Mesodermal cell (in vitro differentiated cells): ENCODE results near the gene NR2C2AP.

ENCODE experiments used
- H3K27ac ChIP-seq: 2 replicates; pipeline ENCODE4 v1.7.0; 2013; ENCODE audit warnings: mild to moderate bottlenecking, low read depth, low read length, moderate library complexity; ENCODE audit not compliant: severe bottlenecking
- H3K36me3 ChIP-seq: 2 replicates; pipeline ENCODE4 v1.7.1; 2013; ENCODE audit warnings: mild to moderate bottlenecking, low read length, moderate library complexity; ENCODE audit not compliant: control insufficient read depth, insufficient read depth
- H3K4me1 ChIP-seq: one replicate; pipeline ENCODE4 v1.7.1; 2013; ENCODE audit warnings: mild to moderate bottlenecking, low read length; ENCODE audit not compliant: insufficient read depth, control insufficient read depth, poor library complexity, severe bottlenecking
- H3K4me3 ChIP-seq: 2 replicates; pipeline ENCODE4 v1.7.0; 2013; ENCODE audit warnings: low read length, control low read depth, mild to moderate bottlenecking; ENCODE audit not compliant: insufficient read depth, poor library complexity, severe bottlenecking; ENCODE audit errors: extremely low read depth
- H3K9me3 ChIP-seq: 2 replicates; pipeline ENCODE4 v1.7.1; 2013; ENCODE audit warnings: mild to moderate bottlenecking, low read length, moderate library complexity; ENCODE audit not compliant: control insufficient read depth
- WGBS, 2 experiments: methylation state at CpG; one replicate each; pipeline ENCODE4 v1.1.5; 2013; ENCODE audit warnings: missing lambda C conversion rate in 2 of 2; ENCODE audit not compliant: insufficient coverage in 2 of 2; 5-methylcytosine and 5-hydroxymethylcytosine counted together

NR2C2AP gene

GRCh38 chr19:19214892-19215291 is 11.7 kb upstream of the NR2C2AP start:
- 0 to 20% methylated on average over 1 to 6 of the region's 8 CpGs for WGBS, 2 experiments
- Histone ChIP-seq H3K4me3 (no peak overlapping the region), H3K9me3 (no peaks in the 10 kb centered on the region), H3K4me1 (no peaks in the 10 kb centered on the region), H3K27ac (no peak overlapping the region), H3K36me3 (no peaks in the 10 kb centered on the region)

GRCh38 chr19:19214159-19214490 is 10.9 kb upstream of the NR2C2AP start:
- WGBS, 2 experiments, result 3 to 20% methylated on average over 3 to 5 of the region's 5 CpGs
- H3K27ac ChIP-seq, result no peak overlapping the region
- no peak overlapping the region for H3K4me3 ChIP-seq
- no peaks in the 10 kb centered on the region for H3K36me3 ChIP-seq
- H3K4me1 ChIP-seq, result no peaks in the 10 kb centered on the region
- no peaks in the 10 kb centered on the region for H3K9me3 ChIP-seq

GRCh38 chr19:19213426-19214158 is 10.4 kb upstream of the NR2C2AP start:
- no peak overlapping the region for H3K27ac ChIP-seq
- H3K4me1 ChIP-seq, result no peaks in the 10 kb centered on the region
- no peaks in the 10 kb centered on the region for H3K9me3 ChIP-seq
- H3K4me3 ChIP-seq, result no peak overlapping the region
- no peaks in the 10 kb centered on the region for H3K36me3 ChIP-seq
- WGBS, 2 experiments, result 52% methylated on average over 7 to 8 of the region's 21 CpGs

- WGBS, 2 experiments, result 16% methylated on average over 6 of the region's 7 CpGs; no CpG with 5 or more reads in 1 of the 2 experiments
- Histone ChIP-seq H3K27ac (no peak overlapping the region), H3K9me3 (no peaks in the 10 kb centered on the region), H3K4me3 (no peak overlapping the region), H3K36me3 (no peaks in the 10 kb centered on the region), H3K4me1 (no peaks in the 10 kb centered on the region)
Measured at GRCh38 chr19:19212916-19213315, 9.7 kb upstream of the NR2C2AP start.

GRCh38 chr19:19211499-19212420 is 8.5 kb upstream of the NR2C2AP start, which contains the start of gene NCAN:
NCAN (plus strand) TSS chr19:19211958; CDS start chr19:19216954, 4,996 bp downstream.
- 8 to 10% methylated on average over 39 to 45 of the region's 54 CpGs for WGBS, 2 experiments

GRCh38 chr19:19209372-19209771 is 6.2 kb upstream of the NR2C2AP start:
- H3K27ac ChIP-seq, result no peak overlapping the region
- H3K36me3 ChIP-seq, result no peaks in the 10 kb centered on the region
- 48 to 54% methylated on average over 8 to 9 of the region's 9 CpGs for WGBS, 2 experiments
- no peaks in the 10 kb centered on the region for H3K4me1 ChIP-seq
- no peak overlapping the region for H3K4me3 ChIP-seq
- H3K9me3 ChIP-seq, result no peaks in the 10 kb centered on the region

More at GRCh38 chr19:19211499-19212420, 8.5 kb upstream of the NR2C2AP start, which contains the start of gene NCAN:
- Histone ChIP-seq H3K4me1 (no peaks in the 10 kb centered on the region), H3K4me3 (no peak within 1 kb of the TSS), H3K36me3 (no peaks in the 10 kb centered on the region), H3K9me3 (no peaks in the 10 kb centered on the region), H3K27ac (no peak within 1 kb of the TSS)

- H3K27ac ChIP-seq, result no peak overlapping the region
- no peaks in the 10 kb centered on the region for H3K4me1 ChIP-seq
- H3K9me3 ChIP-seq, result no peaks in the 10 kb centered on the region
- H3K4me3 ChIP-seq, result no peak overlapping the region
- WGBS, 2 experiments, result 82 to 100% methylated on average over 2 of the region's 8 CpGs
- H3K36me3 ChIP-seq, result no peaks in the 10 kb centered on the region
Measured at GRCh38 chr19:19207637-19208572, 4.7 kb upstream of the NR2C2AP start.

- Histone ChIP-seq H3K27ac (no peak overlapping the region), H3K4me3 (no peak overlapping the region), H3K9me3 (no peaks in the 10 kb centered on the region), H3K4me1 (no peaks in the 10 kb centered on the region), H3K36me3 (peaks cover 7% of the 10 kb centered on the region)
- WGBS, 2 experiments, result 66 to 74% methylated on average over 3 to 5 of the region's 5 CpGs
Measured at GRCh38 chr19:19206938-19207337, 3.7 kb upstream of the NR2C2AP start.

GRCh38 chr19:19205416-19206410 is 2.5 kb upstream of the NR2C2AP start:
- Histone ChIP-seq H3K36me3 (peaks cover 19% of the 10 kb centered on the region), H3K27ac (no peak overlapping the region), H3K9me3 (no peaks in the 10 kb centered on the region), H3K4me1 (no peaks in the 10 kb centered on the region), H3K4me3 (no peak overlapping the region)
- WGBS, 2 experiments, result 60 to 70% methylated on average over 12 to 13 of the region's 14 CpGs
